ENCODE results near the gene FAM81B.

DNA sequence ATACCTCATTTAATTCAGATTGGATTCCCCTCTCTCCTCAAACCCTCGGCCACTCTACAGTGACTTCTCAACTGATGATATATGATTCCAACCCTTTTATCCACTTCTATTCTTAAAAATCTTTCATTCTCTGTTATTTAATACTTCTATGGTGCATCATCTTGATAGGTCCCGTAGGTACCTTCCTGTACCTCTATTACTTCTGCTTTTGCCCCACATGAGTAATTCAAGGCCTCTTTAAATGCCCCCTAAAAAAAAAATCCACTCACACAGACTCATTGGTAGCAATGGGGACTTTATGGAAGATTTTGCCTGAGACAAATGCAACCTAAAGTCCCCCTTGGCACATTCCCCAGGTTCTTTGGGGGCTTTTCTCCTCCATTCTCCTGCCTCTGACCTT lies 54.3 kb downstream of the FAM81B start:
- TF ChIP-seq, protein P1, sequence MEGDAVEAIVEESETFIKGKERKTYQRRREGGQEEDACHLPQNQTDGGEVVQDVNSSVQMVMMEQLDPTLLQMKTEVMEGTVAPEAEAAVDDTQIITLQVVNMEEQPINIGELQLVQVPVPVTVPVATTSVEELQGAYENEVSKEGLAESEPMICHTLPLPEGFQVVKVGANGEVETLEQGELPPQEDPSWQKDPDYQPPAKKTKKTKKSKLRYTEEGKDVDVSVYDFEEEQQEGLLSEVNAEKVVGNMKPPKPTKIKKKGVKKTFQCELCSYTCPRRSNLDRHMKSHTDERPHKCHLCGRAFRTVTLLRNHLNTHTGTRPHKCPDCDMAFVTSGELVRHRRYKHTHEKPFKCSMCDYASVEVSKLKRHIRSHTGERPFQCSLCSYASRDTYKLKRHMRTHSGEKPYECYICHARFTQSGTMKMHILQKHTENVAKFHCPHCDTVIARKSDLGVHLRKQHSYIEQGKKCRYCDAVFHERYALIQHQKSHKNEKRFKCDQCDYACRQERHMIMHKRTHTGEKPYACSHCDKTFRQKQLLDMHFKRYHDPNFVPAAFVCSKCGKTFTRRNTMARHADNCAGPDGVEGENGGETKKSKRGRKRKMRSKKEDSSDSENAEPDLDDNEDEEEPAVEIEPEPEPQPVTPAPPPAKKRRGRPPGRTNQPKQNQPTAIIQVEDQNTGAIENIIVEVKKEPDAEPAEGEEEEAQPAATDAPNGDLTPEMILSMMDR (IDR thresholded peaks at IDR 0.05): no peak
- no peak for TF ChIP-seq POLR2A (IDR thresholded peaks at IDR 0.05)
